ENCODE results near the gene SRSF12. TPM values are rescaled to one million over a fixed set of nuclear protein-coding genes. Genes with fewer than 3 reads are reported as not detected.
"Not testable (repeated sequence)": the region's sequence is repeated elsewhere in the genome, so short reads cannot be mapped to it uniquely, and the experiment has no call there.

The SRSF12 gene
- polyA plus RNA-seq, 3 donors: 12.6 to 14.4 (median 13.7) TPM

DNA sequence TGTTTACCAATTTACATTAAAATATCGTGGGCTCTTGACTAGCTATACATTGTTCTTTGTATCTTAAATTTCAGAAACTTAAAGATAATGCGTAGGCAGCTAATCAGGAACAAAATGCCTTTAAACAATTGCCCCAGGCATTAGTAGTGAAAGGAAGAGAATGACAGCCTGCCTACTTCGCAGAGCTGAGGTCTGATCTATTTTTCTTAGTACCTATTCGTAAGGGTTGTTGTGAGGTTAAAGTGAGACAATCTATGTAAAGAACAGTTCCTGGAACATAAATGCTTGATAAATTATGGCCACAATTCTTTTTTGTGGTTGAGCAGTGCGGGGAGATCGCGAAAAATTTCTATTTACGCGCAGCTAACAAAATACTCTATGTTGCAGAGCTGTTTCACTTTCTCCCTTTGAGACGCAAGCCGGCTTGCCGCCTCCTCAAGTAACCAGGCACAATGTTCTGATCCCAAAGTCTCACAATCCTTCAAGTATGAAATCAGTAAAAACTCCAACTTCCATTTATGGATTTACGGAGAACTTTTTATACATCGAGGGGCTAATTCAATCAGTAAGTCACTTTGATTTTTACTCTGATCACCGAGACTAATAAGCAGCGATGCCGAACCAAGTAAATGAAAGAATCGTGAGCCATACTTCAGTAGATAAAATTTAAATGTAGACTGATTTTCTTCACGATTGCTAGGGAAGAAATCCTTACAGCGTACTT is 38.2 kb downstream of the SRSF12 start:
- DNase-seq (ENCODE audit: low read depth in 3 of 3, low spot score in 2 of 3): peak; percentile 69 to 83 (median 74)

GRCh38 chr6:89073840-89074239 is 44.0 kb downstream of the SRSF12 start:
- no peak for DNase-seq (ENCODE audit: low read depth in 3 of 3, low spot score in 2 of 3)

DNA sequence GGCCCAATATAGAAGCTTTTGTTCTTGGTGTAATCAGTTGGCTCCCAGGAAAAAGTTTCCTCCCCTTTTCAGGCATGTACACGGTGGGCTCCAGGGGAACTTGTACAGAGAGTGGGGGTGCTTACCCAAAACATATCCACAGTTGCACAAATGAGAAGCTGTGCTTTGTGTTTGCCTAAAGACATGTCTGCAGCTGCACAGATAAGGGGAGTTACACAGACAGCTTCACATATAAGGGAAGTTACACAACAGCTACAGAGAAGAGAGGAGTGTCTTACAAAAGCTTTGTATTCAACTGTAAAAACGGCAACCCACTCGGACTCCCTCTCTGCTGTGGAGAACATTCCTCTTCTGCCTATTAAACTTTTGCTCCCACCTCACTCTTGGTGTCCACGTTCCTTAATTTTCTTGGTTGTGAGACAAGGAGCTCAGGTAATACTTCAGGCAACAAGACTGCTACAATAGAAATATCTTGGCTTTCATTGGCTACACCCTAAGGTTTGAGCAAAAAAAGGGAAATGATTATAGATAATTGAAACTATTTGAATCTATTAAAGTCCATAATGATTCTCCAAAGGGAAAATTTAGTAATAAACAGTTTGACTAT is 44.8 kb downstream of the SRSF12 start:
- DNase-seq (ENCODE audit: low read depth in 3 of 3, low spot score in 2 of 3): no peak

GRCh38 chr6:89071036-89071435 is 46.8 kb downstream of the SRSF12 start:
- DNase-seq (ENCODE audit: low read depth in 3 of 3, low spot score in 2 of 3): no peak

GRCh38 chr6:89069536-89070163 is 48.2 kb downstream of the SRSF12 start:
- no peak for DNase-seq (ENCODE audit: low read depth in 3 of 3, low spot score in 2 of 3)

- DNase-seq (ENCODE audit: low read depth in 3 of 3, low spot score in 2 of 3): no peak
These were observed 49.2 kb downstream of the SRSF12 start for GRCh38 chr6:89068695-89069094.

GRCh38 chr6:89067796-89068195 is 50.1 kb downstream of the SRSF12 start:
- no peak for DNase-seq (ENCODE audit: low read depth in 3 of 3, low spot score in 2 of 3)

GRCh38 chr6:89066940-89067646 is 50.8 kb downstream of the SRSF12 start:
- DNase-seq (ENCODE audit: low read depth in 3 of 3, low spot score in 2 of 3): no peak

DNA sequence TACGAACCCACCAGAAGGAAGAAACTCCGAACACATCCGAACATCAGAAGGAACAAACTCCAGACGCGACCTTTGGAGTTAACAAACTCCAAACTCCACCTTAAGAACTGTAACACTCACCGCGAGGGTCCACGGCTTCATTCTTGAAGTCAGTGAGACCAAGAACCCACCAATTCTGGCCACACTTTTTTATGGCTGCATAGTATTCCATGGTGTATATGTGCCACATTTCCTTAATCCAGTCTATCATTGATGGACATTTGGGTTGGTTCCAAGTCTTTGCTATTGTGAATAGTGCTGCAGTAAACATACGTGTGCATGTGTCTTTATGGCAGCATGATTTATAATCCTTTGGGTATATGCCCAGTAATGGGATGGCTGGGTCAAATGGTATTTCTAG is 51.8 kb downstream of the SRSF12 start:
- DNase-seq (ENCODE audit: low read depth in 3 of 3, low spot score in 2 of 3): not testable (repeated sequence)

- DNase-seq (ENCODE audit: low read depth in 3 of 3, low spot score in 2 of 3): not testable (repeated sequence)
These were observed 52.9 kb downstream of the SRSF12 start for GRCh38 chr6:89064931-89065330.

DNA sequence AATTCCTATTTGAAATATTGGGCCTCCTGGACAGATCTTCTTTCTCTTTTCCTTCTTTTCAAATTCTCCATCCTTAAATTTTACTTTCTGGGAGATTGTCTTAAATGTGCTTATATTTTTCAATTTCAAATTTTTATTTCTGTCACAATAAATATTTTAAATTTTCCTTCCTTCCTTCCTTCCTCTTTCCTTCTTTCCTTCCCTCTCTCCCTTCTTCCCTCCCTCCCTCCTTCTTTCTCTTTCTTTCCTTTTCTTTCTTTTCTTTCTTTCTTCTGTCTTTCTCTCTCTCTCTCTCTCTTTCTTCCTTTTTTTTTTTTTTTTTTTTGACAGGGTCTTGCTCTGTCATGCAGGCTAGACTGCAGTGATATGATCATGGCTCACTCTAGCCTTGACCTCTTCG is 54.0 kb downstream of the SRSF12 start:
- DNase-seq (ENCODE audit: low read depth in 3 of 3, low spot score in 2 of 3): no peak

DNA sequence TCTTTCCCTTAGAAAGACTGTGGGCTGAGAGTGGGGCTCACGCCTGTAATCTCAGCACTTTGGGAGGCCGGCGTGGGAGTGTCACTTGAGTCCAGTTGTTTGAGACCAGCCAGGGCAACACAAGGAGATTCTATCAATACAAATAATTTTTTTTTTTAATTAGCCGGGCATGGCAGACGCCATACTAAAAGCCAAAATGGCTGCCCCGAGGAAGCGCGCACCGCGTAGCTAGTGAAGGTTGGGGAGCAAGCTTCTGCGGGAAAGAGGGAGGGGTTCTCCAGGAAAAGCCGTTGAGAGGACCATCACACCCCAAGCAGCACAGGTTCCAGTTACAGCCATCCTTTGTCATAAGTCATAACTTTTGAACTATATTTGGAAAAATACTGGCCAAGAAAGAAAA is 58.6 kb downstream of the SRSF12 start:
- no peak for DNase-seq (ENCODE audit: low read depth in 3 of 3, low spot score in 2 of 3)

- DNase-seq (ENCODE audit: low read depth in 3 of 3, low spot score in 2 of 3): no peak
These were observed 59.2 kb downstream of the SRSF12 start for GRCh38 chr6:89058627-89059026.

GRCh38 chr6:89057759-89058158 is 60.1 kb downstream of the SRSF12 start:
- DNase-seq (ENCODE audit: low read depth in 3 of 3, low spot score in 2 of 3): no peak

DNA sequence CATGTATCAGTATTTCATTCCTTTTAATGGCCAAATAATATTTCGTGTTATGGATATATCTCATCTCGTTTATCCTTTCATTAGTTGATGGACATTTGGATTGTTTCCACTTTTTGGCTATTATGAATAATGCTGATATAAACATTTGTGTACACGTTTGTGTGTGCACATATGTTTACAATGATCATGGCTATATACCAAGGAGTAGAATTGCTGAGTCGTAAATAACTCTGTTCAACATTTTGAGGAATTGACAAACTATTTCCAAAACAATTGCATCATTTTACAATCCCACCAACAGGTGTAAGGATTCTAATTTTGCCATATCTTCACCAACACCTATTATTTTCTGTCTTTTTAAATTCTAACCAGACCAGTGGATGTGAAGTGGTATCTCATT is 63.7 kb downstream of the SRSF12 start:
- DNase-seq (ENCODE audit: low read depth in 3 of 3, low spot score in 2 of 3): no peak

- no peak for DNase-seq (ENCODE audit: low read depth in 3 of 3, low spot score in 2 of 3)
These were observed 66.2 kb downstream of the SRSF12 start for GRCh38 chr6:89051676-89052075.

- no peak for DNase-seq (ENCODE audit: low read depth in 3 of 3, low spot score in 2 of 3)
These were observed 67.2 kb downstream of the SRSF12 start for GRCh38 chr6:89050697-89051096.

DNA sequence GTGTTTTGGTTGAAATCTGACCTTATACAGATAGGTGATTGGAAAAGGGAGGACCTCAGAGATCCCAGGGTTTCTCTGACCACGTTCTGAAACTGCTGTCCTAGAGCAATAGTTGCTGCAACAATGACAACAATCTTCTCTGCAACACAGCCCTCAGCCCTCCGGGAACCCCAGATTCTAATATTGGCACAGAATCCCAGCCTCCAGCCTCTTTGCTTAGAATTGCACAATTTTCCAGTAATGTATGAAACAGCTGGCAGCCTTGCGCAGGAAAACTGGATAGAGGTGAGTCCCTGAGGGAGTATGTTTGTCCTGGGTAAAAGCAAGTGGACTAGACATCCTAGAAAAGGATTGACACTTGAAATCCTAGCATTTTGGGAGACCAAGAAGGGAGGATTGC is 67.7 kb downstream of the SRSF12 start:
- no peak for DNase-seq (ENCODE audit: low read depth in 3 of 3, low spot score in 2 of 3)

GRCh38 chr6:89048985-89049384 is 68.9 kb downstream of the SRSF12 start:
- no peak for DNase-seq (ENCODE audit: low read depth in 3 of 3, low spot score in 2 of 3)

- DNase-seq (ENCODE audit: low read depth in 3 of 3, low spot score in 2 of 3): no peak
These were observed 69.5 kb downstream of the SRSF12 start for GRCh38 chr6:89048288-89048923.

DNA sequence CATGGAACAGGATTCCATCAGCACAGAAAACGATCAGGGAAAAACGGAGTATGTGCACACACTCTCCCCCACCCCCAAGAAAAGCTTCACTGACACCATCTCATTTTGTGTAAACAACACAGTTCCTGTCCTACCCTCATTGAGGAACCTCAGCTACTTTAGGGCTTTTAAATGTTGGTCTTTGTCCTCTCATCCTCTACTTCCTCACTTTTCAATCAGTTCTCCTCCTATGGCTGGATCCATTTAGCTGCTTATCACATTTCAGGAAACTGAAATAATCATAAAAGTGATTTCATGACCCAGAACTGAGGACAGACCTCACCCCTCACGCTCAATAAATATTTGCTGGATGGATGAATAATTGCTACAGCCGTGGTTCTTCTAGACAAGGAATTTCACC is 70.4 kb downstream of the SRSF12 start:
- no peak for DNase-seq (ENCODE audit: low read depth in 3 of 3, low spot score in 2 of 3)
